HG02610 (cell line): ENCODE data around the gene ADAMTS13.

ENCODE experiments used
- ATAC-seq: cut with Tn5 transposase; IDR thresholded peaks from one replicate; pipeline ENCODE4 v1.9.1; 2021; ENCODE audit warnings: mild to moderate bottlenecking, moderate library complexity; ENCODE audit not compliant: unreplicated experiment

Gene ADAMTS13

GRCh38 chr9:133487331-133487725 is 65.2 kb downstream of the ADAMTS13 start:
- ATAC-seq: no peak

DNA sequence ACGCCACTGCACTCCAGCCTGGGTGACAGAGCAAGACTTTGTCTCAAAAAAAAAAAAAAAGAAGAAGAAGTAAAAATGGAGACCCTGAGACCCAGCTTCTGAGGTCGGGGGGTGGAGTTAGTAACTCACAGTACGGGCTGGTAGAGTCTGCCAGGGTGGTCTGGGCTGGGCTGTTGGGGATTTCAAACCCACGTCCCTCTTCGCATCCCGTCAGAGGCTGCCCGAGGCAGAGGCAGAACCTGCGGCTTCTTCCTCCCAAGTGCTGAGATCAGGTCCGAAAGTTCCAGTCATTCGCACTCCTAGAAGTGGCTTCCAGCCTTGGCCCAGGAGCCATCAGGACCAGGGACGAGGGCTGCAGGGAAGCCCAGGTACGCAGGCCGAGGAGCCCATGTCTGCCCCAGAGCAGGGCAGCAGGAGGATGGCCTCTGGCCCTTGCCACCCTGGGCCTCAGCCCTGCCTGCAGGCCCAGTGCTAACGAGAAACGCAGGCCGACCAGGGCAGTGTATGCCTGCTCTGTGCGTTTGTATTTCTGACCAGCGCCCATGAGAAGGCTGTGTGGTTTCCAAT is 66.6 kb downstream of the ADAMTS13 start:
- no peak for ATAC-seq

- no peak for ATAC-seq
Observed at GRCh38 chr9:133489253-133490190, 67.4 kb downstream of the ADAMTS13 start.

GRCh38 chr9:133490201-133490681 is 68.1 kb downstream of the ADAMTS13 start:
- no peak for ATAC-seq

GRCh38 chr9:133490865-133491655 is 68.9 kb downstream of the ADAMTS13 start:
- no peak for ATAC-seq

DNA sequence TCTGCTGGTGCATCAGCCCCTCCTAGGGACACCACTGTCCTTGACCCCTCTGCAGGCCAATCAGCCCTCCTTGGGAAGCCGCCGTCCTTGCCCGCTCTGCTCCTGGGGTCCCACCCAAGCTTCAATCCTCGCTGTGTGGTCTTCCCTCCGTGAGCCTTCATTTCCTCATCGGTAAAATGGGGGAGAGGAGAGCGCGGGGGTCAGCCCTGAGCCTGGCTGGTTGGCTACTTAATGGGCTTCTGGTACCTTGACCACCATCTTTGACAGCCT is 69.4 kb downstream of the ADAMTS13 start:
- no peak for ATAC-seq

DNA sequence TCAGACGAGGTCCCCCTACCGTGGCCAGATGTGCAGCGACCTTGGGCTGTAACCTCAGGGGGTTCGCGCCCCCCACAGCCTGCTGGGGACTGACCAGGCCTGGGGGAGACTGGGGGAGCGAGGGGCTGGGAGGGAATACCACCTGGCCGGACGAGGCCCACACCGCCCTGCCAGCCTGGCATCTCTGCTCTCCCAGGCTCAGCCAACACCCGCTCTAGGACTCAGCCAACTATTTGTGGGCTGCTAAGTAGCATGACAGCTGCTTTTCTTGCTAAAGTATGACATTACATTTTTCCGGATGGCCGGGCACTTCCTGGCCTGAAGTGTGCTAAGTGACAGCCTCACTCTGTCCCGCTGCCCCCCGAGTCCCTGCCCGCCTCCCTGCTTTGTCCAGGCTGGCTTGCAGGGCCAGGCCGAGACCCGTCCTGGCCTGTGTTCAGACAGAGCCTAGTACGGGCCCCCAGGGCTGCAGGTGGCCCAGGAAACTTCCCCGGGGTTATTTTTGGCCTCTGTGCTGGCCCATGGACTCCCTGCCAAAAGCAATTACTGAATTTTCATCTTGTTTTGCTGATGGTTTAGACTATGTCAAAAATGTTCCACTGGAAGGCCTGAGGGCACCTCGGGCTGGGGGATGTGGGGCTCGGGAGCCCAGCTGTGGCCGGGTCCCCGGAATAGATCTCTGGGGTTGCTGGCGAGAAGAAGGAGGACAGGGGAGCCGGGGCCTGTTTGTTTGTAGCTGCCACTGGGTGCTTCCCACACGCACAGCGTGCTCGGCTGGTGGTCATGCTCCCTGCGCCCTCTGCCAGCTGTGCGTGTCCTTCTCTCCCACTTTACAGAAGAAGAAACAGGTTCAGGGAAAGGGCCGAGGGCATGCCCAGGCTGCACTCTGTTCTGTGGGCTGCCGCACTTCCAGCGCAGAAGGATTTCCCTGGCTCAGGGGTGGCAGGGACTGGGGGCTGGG is 70.2 kb downstream of the ADAMTS13 start:
- no peak for ATAC-seq

- no peak for ATAC-seq
Observed at GRCh38 chr9:133493428-133493827, 71.3 kb downstream of the ADAMTS13 start.

DNA sequence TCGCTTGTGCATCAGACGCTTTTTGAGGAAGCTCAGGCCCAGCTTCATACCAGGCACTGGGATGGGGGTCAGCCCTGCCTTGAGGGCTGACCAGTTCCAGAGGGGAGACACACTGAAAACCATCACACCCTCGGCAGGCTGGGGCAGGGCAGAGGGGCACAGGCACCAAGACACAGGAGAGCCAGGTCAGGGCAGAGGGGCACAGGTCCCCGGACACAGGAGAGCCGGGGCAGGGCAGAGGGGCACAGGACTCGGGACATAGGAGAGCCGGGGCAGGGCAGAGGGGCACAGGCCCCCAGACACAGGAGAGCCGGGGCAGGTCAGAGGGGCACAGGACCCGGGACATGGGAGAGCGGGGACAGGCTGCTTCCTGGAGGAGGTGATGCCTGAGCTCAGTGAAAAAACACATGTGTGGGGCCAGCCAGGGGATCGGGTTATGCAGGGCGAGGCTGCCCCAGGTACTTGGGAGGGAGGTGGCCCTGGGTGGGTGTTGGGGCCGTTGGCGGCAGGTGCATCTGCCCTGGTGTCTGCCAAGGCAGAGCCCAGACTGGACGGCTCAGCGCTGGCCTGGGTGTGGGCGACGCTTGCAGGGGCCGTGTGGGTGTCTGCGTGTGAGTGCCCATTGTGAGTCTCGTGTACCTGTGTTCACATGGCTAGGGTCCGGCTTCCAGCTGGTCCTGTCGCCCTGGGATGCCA is 71.8 kb downstream of the ADAMTS13 start:
- ATAC-seq: no peak

DNA sequence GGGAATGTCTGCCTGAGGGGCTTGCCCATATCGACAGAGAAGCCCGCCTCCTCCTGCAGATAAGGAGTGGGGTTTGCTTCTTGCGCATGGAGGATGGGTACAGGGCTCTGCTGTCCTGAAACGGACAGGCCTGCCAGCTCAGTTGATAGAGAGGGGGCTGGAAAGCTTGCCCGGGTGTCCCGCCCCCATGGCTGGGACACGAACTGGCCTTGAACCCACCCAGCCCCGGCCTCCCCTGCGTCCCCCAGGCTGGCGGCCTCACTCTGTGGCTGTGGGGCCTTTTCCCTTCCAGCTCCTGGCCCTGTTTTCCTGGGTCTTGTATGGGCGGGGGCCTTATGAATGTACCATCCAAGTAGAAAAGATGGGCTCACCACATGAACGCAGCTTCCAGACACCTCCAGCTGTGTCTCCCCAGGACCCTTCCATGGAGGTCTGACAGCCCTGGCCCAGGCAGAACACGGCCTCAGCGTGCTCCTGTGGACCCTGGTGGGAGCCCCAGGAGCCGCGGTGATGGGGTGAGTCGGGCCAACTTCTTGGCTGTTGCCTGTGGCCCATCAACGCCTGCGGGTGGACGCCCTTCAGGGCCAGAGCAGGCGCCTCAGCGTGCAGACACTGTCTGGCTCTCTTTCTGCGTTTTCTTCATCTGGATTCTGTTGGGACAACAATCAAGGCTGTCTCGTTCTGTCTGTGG is 72.6 kb downstream of the ADAMTS13 start:
- no peak for ATAC-seq

- ATAC-seq: no peak
Observed at GRCh38 chr9:133495327-133496293, 73.4 kb downstream of the ADAMTS13 start.

DNA sequence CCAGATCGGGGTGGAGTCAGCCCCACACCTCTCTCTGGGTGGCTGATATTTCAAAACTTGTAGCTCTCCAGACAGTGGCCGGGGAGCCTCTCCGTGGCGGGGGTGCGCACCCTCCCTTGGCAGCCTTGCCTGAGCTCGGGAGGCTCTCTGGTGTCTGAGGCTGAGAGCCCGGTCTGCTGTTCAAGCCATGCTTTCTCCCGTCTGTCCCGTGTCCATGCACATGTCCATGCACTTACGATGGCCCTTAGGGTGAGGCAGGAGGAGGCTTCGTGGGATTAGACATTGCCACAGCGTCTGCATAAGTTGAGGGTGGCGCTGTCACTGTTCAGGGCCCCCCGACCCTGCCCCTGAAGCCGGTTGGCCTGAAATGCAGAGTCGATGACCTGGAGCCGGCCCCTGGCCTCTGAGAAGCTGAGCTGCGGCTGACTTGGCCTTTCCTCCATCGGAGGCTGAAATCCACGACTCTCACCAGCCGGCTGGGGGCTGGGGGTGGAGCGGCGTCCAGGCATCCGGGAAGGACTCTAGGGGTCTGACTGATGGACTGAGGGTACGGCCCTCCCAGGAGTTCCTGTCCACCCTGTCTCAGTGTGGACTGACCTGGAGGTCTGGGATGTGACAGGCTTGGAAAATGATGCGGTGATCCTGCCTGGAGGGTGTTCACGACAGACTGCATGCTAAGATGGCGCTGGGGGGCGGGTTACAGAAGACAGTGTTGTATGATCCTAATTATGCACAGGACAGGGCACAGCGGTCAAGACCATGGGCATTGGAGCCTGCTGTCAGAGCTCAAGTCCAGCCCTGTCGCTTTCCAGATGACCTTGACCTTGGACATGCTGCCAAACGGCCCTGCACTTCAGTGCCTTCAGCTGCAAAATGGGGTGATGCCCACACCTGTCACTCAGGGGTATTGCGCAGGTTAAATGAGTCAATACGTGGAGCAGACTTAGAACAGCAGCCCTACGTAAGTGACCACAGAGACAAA is 75.0 kb downstream of the ADAMTS13 start:
- ATAC-seq: no peak

DNA sequence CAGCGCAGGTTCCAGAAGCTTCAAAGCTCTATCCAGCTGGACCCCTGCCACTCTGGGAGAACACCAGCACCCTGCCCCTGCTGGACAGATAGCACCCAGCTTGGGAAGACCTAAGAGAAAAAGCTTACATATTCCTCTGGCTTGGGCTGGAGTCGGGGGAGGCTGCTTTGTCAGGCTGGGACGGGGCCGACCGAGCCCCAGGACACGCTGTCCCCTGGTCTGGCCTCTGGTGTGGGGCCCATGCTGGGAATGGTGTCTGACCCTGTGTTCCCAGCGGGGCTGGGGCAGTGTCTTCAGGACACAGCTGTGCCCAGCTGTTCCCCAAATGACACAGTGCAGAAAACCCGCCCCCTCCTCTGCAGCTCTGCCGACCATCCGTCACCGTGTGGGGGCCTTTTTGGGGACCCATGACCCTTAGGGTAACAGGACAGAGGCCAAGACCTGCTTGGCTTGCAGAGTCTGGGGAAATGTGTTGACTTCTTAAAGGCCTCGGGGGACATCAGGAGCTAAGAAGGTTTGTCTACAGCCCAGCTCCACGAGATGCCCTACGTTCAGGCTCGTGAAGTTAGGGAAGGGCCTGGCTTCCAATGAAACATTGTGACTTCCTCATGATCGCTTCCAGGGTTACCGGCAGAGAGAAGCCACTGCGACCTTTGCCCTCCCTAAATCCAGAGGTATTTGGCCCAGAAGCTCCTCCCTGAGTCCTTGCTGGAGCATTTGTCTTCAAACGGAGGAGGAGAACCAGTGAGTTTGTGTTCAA is 77.1 kb downstream of the ADAMTS13 start:
- ATAC-seq: no peak

- no peak for ATAC-seq
Observed at GRCh38 chr9:133499892-133500270, 77.7 kb downstream of the ADAMTS13 start.

DNA sequence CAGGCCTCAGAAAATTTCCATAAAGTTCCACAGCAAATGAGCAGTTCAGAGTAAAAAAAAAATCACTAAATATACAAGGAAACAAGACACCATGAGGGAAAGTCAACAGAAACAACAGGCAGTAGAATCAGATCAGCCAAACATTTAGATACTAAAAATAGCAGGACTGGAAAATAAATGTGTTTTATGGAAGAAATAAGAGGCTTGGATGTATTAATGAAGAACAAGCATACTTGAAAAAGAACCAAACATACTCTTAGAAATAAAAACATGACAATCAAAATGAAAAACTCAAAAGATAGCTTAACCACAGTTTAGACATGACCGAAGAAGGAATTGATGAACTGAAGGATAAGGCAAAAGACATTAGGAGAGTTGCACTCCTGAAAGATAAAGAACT is 79.9 kb downstream of the ADAMTS13 start:
- ATAC-seq: no peak

DNA sequence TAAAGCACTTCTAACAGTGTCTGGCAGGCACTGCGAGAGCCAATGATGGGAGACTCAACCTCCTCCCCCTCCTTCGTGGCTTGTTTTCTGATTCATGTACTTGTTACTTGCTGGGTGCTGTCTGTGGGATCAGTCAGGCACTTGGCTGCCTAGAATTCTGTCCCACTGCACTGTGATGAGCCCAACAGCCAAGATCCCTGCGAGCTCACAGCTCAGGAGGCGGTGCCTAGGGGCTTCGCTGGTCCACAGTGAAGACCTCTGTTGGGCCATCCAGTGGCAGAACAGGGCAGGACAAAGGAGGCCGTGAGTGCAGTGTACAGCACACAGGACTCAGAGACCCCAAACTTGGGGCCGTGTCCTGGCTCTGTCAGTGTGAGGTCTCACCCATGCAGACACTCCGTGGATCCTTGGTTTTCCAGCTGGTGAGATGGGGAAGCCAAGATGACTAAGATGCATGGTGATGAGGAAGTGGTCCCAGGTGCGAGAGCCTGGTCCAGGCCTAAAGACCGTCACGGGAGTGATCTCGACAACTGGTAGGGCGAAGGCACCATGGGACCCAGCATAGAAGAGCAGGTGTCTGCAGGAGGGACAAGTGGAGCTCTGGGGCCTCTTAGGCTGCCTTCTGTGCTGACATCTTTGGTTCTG is 83.1 kb downstream of the ADAMTS13 start:
- no peak for ATAC-seq
